HepG2 (cell line): ENCODE measurements around the gene EBP. TPM values are rescaled to one million over a fixed set of nuclear protein-coding genes. Genes with fewer than 3 reads are reported as not detected.

Experiments
- ATF4 ChIP-seq, 2 experiments: fragments of 450-650 bp in 1 of 2; sonication (generic) in 1 of 2; formaldehyde crosslinking; IDR thresholded peaks; 2 replicates each; pipeline versions ENCODE4 v1.5.0 to v1.8.0; 2020 to 2022; ENCODE audit warnings: mild to moderate bottlenecking in 1 of 2, missing genetic modification reagents in 1 of 2
- HDAC2 ChIP-seq: sonication (generic); formaldehyde crosslinking; IDR thresholded peaks from 2 replicates; pipeline ENCODE4 v1.4.0; 2020; ENCODE audit warnings: missing genetic modification reagents
- HNRNPLL ChIP-seq: fragments of 200-400 bp; formaldehyde crosslinking; IDR thresholded peaks from 2 replicates; pipeline ENCODE4 v1.6.1; 2017; ENCODE audit warnings: mild to moderate bottlenecking, low read depth, low read length; ENCODE audit not compliant: poor library complexity, severe bottlenecking
- IRF2 ChIP-seq: IDR thresholded peaks from 2 replicates; pipeline ENCODE4 v1.6.1; 2018; ENCODE audit warnings: missing genetic modification reagents, missing compliant biosample characterization
- JDP2 ChIP-seq: sonication (generic); formaldehyde crosslinking; IDR thresholded peaks from 2 replicates; pipeline ENCODE4 v1.8.1; 2022; ENCODE audit warnings: missing genetic modification reagents, borderline replicate concordance
- KLF11 ChIP-seq: IDR thresholded peaks from 2 replicates; pipeline ENCODE4 v1.6.1; 2016; ENCODE audit warnings: missing compliant biosample characterization
- LCORL ChIP-seq, 2 experiments: fragments of 450-650 bp in 1 of 2; sonication (generic) in 1 of 2; formaldehyde crosslinking in 1 of 2; IDR thresholded peaks; 2 replicates each; pipeline versions ENCODE4 v1.5.0 to v1.6.1; 2017 to 2020; ENCODE audit warnings: antibody characterized with exemption in 1 of 2, missing genetic modification reagents in 1 of 2
- MAZ ChIP-seq, 2 experiments: sonication (generic) in 1 of 2; formaldehyde crosslinking in 1 of 2; IDR thresholded peaks; 2 replicates each; pipeline versions ENCODE4 v1.5.0 to v1.6.1; 2012 to 2020; ENCODE audit warnings: low read depth in 2 of 2, mild to moderate bottlenecking in 2 of 2, borderline replicate concordance in 1 of 2, improper control_type of control experiment in 1 of 2, low read length in 1 of 2, missing genetic modification reagents in 1 of 2, moderate library complexity in 1 of 2
- MTA3 ChIP-seq: sonication (generic); formaldehyde crosslinking; IDR thresholded peaks from 2 replicates; pipeline ENCODE4 v1.4.0; 2020; ENCODE audit warnings: missing genetic modification reagents
- REPIN1 ChIP-seq: sonication (generic); formaldehyde crosslinking; IDR thresholded peaks from 2 replicates; pipeline ENCODE4 v1.8.0; 2022; ENCODE audit warnings: missing genetic modification reagents, low read depth, mild to moderate bottlenecking, borderline replicate concordance
- TOE1 ChIP-seq: sonication (generic); formaldehyde crosslinking; IDR thresholded peaks from 2 replicates; pipeline ENCODE4 v1.4.0; 2020; ENCODE audit warnings: mild to moderate bottlenecking, missing genetic modification reagents
- ZHX2 ChIP-seq, 2 experiments: sonication (generic) in 1 of 2; formaldehyde crosslinking in 1 of 2; IDR thresholded peaks; 2 replicates each; pipeline versions ENCODE4 v1.6.1 to v1.9.0; 2014 to 2022; ENCODE audit warnings: antibody characterized with exemption in 1 of 2, borderline replicate concordance in 1 of 2, inconsistent platforms in 1 of 2, low read depth in 1 of 2, missing genetic modification reagents in 1 of 2
- ZNF24 ChIP-seq: fragments of 450-650 bp; IDR thresholded peaks from 2 replicates; pipeline ENCODE4 v1.6.1; 2017; ENCODE audit warnings: antibody characterized with exemption, mild to moderate bottlenecking
- ZNF570 ChIP-seq: sonication (generic); formaldehyde crosslinking; IDR thresholded peaks from 2 replicates; pipeline ENCODE4 v1.4.0; 2020; ENCODE audit warnings: mild to moderate bottlenecking, missing genetic modification reagents, borderline replicate concordance
- polyA plus RNA-seq, 8 experiments: library from polyadenylated mRNA; depleted of rRNA in 3 of 8; stranded (reverse) in 7 of 8; unstranded in 1 of 8; fragments of >200 nt; fragmentation: Illumina TruSeq in 4 of 8; extraction: Trizol in 4 of 8; gene quantifications; 2 replicates each; pipeline versions ENCODE4 v1.2.1 to v1.2.3, GENCODE V29; 2011 to 2016; ENCODE audit warnings: low read depth in 4 of 8, missing spikeins in 1 of 8, mixed read lengths in 1 of 8; ENCODE audit not compliant: insufficient read depth in 1 of 8
- total RNA-seq, 5 experiments: library from RNA; depleted of rRNA; stranded (reverse); fragments of >200 nt; fragmentation: Illumina TruSeq; extraction: Trizol; gene quantifications; 2 replicates each; pipeline ENCODE4 v1.2.3, GENCODE V29; 2016; ENCODE audit warnings: low read depth in 1 of 5
- TF ChIP-seq, protein P1 (sequence below): sonication (generic); formaldehyde crosslinking; IDR thresholded peaks from 2 replicates; pipeline ENCODE4 v1.8.1; 2023; ENCODE audit warnings: mild to moderate bottlenecking, missing genetic modification reagents, borderline replicate concordance

EBP gene
- total and polyA plus RNA-seq, 2 of the 13 experiments (the other 11 are each of a cell fraction or from before 2014, with no cell fraction given), result 106 to 260 TPM

GRCh38 chrX:48539345-48540027, 17.9 kb downstream of the EBP start, which contains the start of gene TBC1D25 (continued):
- TF ChIP-seq REPIN1 (CRISPR knock-in tag) (no peak), MAZ (IDR thresholded peaks at IDR 0.05; ENCODE audit: borderline replicate concordance, low read depth, low read length) (no peak; the same call in 1 of the 2 replicates), MAZ (CRISPR knock-in tag; IDR thresholded peaks at IDR 0.05; ENCODE audit: low read depth) (0 out of 2 replicates have a peak, but pooled peaks have one; percentile 50), ZNF24 (no peak), TOE1 (no peak), ATF4 (CRISPR knock-in tag; IDR thresholded peaks at IDR 0.05) (no peak), ZHX2 (IDR thresholded peaks at IDR 0.05; ENCODE audit: low read depth) (peak; percentile 77), ZHX2 (CRISPR knock-in tag; IDR thresholded peaks at IDR 0.05; ENCODE audit: borderline replicate concordance) (no peak), JDP2 (CRISPR knock-in tag) (no peak), HDAC2 (no peak), HNRNPLL (peak; percentile 72), LCORL (IDR thresholded peaks at IDR 0.05) (no peak), LCORL (CRISPR knock-in tag; IDR thresholded peaks at IDR 0.05) (no peak), MTA3 (CRISPR knock-in tag) (no peak), ZNF570 (CRISPR knock-in tag) (no peak), IRF2 (CRISPR knock-in tag) (no peak), KLF11 (CRISPR knock-in tag) (no peak)
- TF ChIP-seq, protein P1, sequence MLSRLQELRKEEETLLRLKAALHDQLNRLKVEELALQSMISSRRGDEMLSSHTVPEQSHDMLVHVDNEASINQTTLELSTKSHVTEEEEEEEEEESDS (CRISPR knock-in tag), result no peak
